ENCODE results near the gene PARP11. TPM values are rescaled to one million over a fixed set of nuclear protein-coding genes. Genes with fewer than 3 reads are reported as not detected.

PARP11 gene
- total and polyA plus RNA-seq, 2 of the 8 experiments (the other 6 are each of a cell fraction or from before 2014, with no cell fraction given) = 4.2 to 13.3 TPM

- peak; percentile 91 to 94 for TF ChIP-seq RAD21 (IDR thresholded peaks at IDR 0.05 in 1 of 2, conservative IDR thresholded peaks at IDR 0.05 in 1 of 2; ENCODE audit: low read depth in 2 of 2, low read length in 2 of 2)
These were observed 69.2 kb downstream of the PARP11 start (continued) for GRCh38 chr12:3803865-3804472.
